Liver (tissue), 9 donors: ENCODE measurements around the gene CARD19. TPM values are rescaled to one million over a fixed set of nuclear protein-coding genes. Genes with fewer than 3 reads are reported as not detected.
A peak's percentile ranks its signal among the peaks of the same experiment; 100 is the strongest.

Source experiments
- DNase-seq: peaks from one replicate; pipeline ENCODE4 v3.0.0-alpha.2; 2017; ENCODE audit warnings: low spot score
- H3K27ac ChIP-seq, 2 donors: one replicate each; pipeline ENCODE4 v1.7.0; 2013; ENCODE audit warnings: inconsistent platforms in 2 of 2, low read length in 2 of 2, control low read depth in 1 of 2, low read depth in 1 of 2, mild to moderate bottlenecking in 1 of 2
- H3K27me3 ChIP-seq, 4 donors: one replicate each; pipeline versions ENCODE4 v1.6.1 to v1.7.0; 2013; ENCODE audit warnings: low read length in 3 of 4, inconsistent platforms in 1 of 4, mild to moderate bottlenecking in 1 of 4, moderate library complexity in 1 of 4; ENCODE audit not compliant: control insufficient read depth in 4 of 4, insufficient read depth in 4 of 4
- H3K36me3 ChIP-seq, 4 donors: one replicate each; pipeline versions ENCODE4 v1.6.1 to v1.7.0; 2013; ENCODE audit warnings: low read length in 3 of 4, mild to moderate bottlenecking in 3 of 4, low read depth in 1 of 4, moderate library complexity in 1 of 4; ENCODE audit not compliant: control insufficient read depth in 4 of 4, insufficient read depth in 3 of 4
- H3K4me1 ChIP-seq, 4 donors: one replicate each; pipeline versions ENCODE4 v1.6.1 to v1.7.0; 2013; ENCODE audit warnings: low read length in 3 of 4, mild to moderate bottlenecking in 3 of 4, moderate library complexity in 1 of 4; ENCODE audit not compliant: control insufficient read depth in 4 of 4, insufficient read depth in 4 of 4
- H3K4me3 ChIP-seq, 3 donors: one replicate each; pipeline versions ENCODE4 v1.6.1 to v1.7.0; 2013; ENCODE audit warnings: low read length in 3 of 3, control low read depth in 1 of 3, low read depth in 1 of 3, mild to moderate bottlenecking in 1 of 3
- H3K9ac ChIP-seq, 2 donors: one replicate each; pipeline ENCODE4 v1.7.0; 2013; ENCODE audit warnings: low read length in 2 of 2, mild to moderate bottlenecking in 2 of 2, moderate library complexity in 2 of 2, control low read depth in 1 of 2, low read depth in 1 of 2
- H3K9me3 ChIP-seq, 4 donors: one replicate each; pipeline versions ENCODE4 v1.6.1 to v1.7.0; 2013; ENCODE audit warnings: low read length in 3 of 4; ENCODE audit not compliant: control insufficient read depth in 4 of 4
- ATF3 ChIP-seq: IDR thresholded peaks from 2 replicates; pipeline ENCODE4 v1.6.1; 2016; ENCODE audit warnings: antibody characterized with exemption
- CTCF ChIP-seq: fragments of 150-350 bp; IDR thresholded peaks from 2 replicates; pipeline ENCODE4 v1.5.1; 2017; ENCODE audit warnings: improper control_type of control experiment, low read depth, low read length; ENCODE audit not compliant: missing input control
- EGR1 ChIP-seq, 2 donors: IDR thresholded peaks; 2 replicates each; pipeline ENCODE4 v1.6.1; 2016 to 2018; ENCODE audit warnings: antibody characterized with exemption in 2 of 2, low read depth in 2 of 2
- FOXA1 ChIP-seq: IDR thresholded peaks from 2 replicates; pipeline ENCODE4 v1.6.1; 2016; ENCODE audit warnings: antibody characterized with exemption
- FOXA2 ChIP-seq: IDR thresholded peaks from 2 replicates; pipeline ENCODE4 v1.6.1; 2016; ENCODE audit warnings: antibody characterized with exemption
- GABPA ChIP-seq, 2 donors: IDR thresholded peaks in 1 of 2; conservative IDR thresholded peaks in 1 of 2; 2 replicates each; pipeline ENCODE4 v1.6.1; 2016; ENCODE audit warnings: antibody characterized with exemption in 2 of 2, mild to moderate bottlenecking in 1 of 2, moderate library complexity in 1 of 2
- HNF4A ChIP-seq, 2 donors: conservative IDR thresholded peaks; 2 replicates each; pipeline ENCODE4 v1.6.1; 2016; ENCODE audit warnings: antibody characterized with exemption in 2 of 2, mild to moderate bottlenecking in 2 of 2
- HNF4G ChIP-seq: IDR thresholded peaks from 2 replicates; pipeline ENCODE4 v1.6.1; 2016; ENCODE audit warnings: antibody characterized with exemption
- JUND ChIP-seq, 2 donors: IDR thresholded peaks; 2 replicates each; pipeline ENCODE4 v1.6.1; 2016; ENCODE audit warnings: antibody characterized with exemption in 2 of 2
- MAX ChIP-seq: IDR thresholded peaks from 2 replicates; pipeline ENCODE4 v1.6.1; 2016; ENCODE audit warnings: antibody characterized with exemption
- NR2F2 ChIP-seq: IDR thresholded peaks from 2 replicates; pipeline ENCODE4 v1.6.1; 2016; ENCODE audit warnings: antibody characterized with exemption
- RAD21 ChIP-seq, 2 donors: IDR thresholded peaks; 2 replicates each; pipeline ENCODE4 v1.6.1; 2016; ENCODE audit warnings: antibody characterized with exemption in 2 of 2, mild to moderate bottlenecking in 2 of 2
- REST ChIP-seq: IDR thresholded peaks from 2 replicates; pipeline ENCODE4 v1.6.1; 2016; ENCODE audit warnings: antibody characterized with exemption, mild to moderate bottlenecking
- RXRA ChIP-seq, 2 donors: IDR thresholded peaks; 2 replicates each; pipeline ENCODE4 v1.6.1; 2017 to 2018; ENCODE audit warnings: antibody characterized with exemption in 2 of 2, mild to moderate bottlenecking in 1 of 2
- SP1 ChIP-seq: IDR thresholded peaks from 2 replicates; pipeline ENCODE4 v1.6.1; 2018; ENCODE audit warnings: antibody characterized with exemption, mild to moderate bottlenecking
- TAF1 ChIP-seq: conservative IDR thresholded peaks from 2 replicates; pipeline ENCODE4 v1.6.1; 2016; ENCODE audit warnings: antibody characterized with exemption, mild to moderate bottlenecking
- YY1 ChIP-seq: IDR thresholded peaks from 2 replicates; pipeline ENCODE4 v1.6.1; 2016; ENCODE audit warnings: antibody characterized with exemption, mild to moderate bottlenecking
- ZBTB33 ChIP-seq: IDR thresholded peaks from 2 replicates; pipeline ENCODE4 v1.6.1; 2016; ENCODE audit warnings: antibody characterized with exemption
- WGBS: extraction: QIAGEN DNeasy Blood & Tissue Kit; methylation state at CpG from one replicate; pipeline ENCODE4 v1.1.7; 2013; 5-methylcytosine and 5-hydroxymethylcytosine counted together
- polyA plus RNA-seq, 2 donors: library from polyadenylated mRNA; stranded (reverse) in 1 of 2; unstranded in 1 of 2; fragments of 200-250 nt in 1 of 2; fragments of >200 nt in 1 of 2; fragmentation: Nextera tagmentation in 1 of 2; extraction: Ambion mirVana in 1 of 2; gene quantifications; one replicate each; pipeline versions ENCODE4 v1.2.1 to v1.2.3, GENCODE V29; 2013 to 2015
- total RNA-seq, 2 donors: library from RNA; depleted of rRNA; stranded (reverse); fragments of >200 nt; gene quantifications; one replicate each; pipeline ENCODE4 v1.2.3, GENCODE V29; 2014
- donor health status: healthy.
- donor health status: healthy.
- donor health status: healthy.
- donor health status: healthy.
- donor health status: healthy.

CARD19 gene
- total and polyA plus RNA-seq, 4 donors: 13.0 to 18.2 (median 16.3) TPM

- H3K27me3 ChIP-seq: no peaks in the 10 kb centered on the region
- H3K4me1 ChIP-seq: peaks cover 9 to 40% (median 30%) of the 10 kb centered on the region in 4 donors
- WGBS: 53% methylated on average over 8 of the region's 8 CpGs
- no peak overlapping the region for H3K4me3 ChIP-seq
- peak overlapping the region in 1 of 2 donors; percentile 36 for H3K9ac ChIP-seq
- no peak for TF ChIP-seq RAD21 (IDR thresholded peaks at IDR 0.05)
- no peak for TF ChIP-seq CTCF
- TF ChIP-seq SP1: peak; percentile 41
- no peak for TF ChIP-seq FOXA2
- TF ChIP-seq HNF4G: no peak
- TF ChIP-seq ZBTB33: no peak
- peak; percentile 16 for TF ChIP-seq MAX
- TF ChIP-seq FOXA1: no peak
- no peak for TF ChIP-seq ATF3
- TF ChIP-seq HNF4A (conservative IDR thresholded peaks at IDR 0.05): peak; percentile 26 to 53
- TF ChIP-seq GABPA (IDR thresholded peaks at IDR 0.05 in 1 of 2, conservative IDR thresholded peaks at IDR 0.05 in 1 of 2): no peak
- no peak for TF ChIP-seq REST
- TF ChIP-seq RXRA (IDR thresholded peaks at IDR 0.05): peak; percentile 37 to 54
- TF ChIP-seq EGR1 (IDR thresholded peaks at IDR 0.05; ENCODE audit: low read depth in 2 of 2): peak in 1 of 2 donors; percentile 34
- TF ChIP-seq YY1: peak; percentile 44
- no peak for TF ChIP-seq NR2F2
- peak in 1 of 2 donors; percentile 29 for TF ChIP-seq JUND (IDR thresholded peaks at IDR 0.05)
- TF ChIP-seq TAF1: no peak
- H3K9me3 ChIP-seq: no peaks in the 10 kb centered on the region
- no peaks in the 10 kb centered on the region for H3K36me3 ChIP-seq
- DNase-seq: no peak
- peak overlapping the region; percentile 39 to 48 for H3K27ac ChIP-seq
Measured at GRCh38 chr9:93060746-93061259, 35.2 kb upstream of the CARD19 start.
